GM23338 (cell line): ENCODE results near the gene COL8A1. TPM values are rescaled to one million over a fixed set of nuclear protein-coding genes. Genes with fewer than 3 reads are reported as not detected.

ENCODE experiments used
- ATAC-seq: fragments of 200-7000 bp; cut with Tn5 transposase; 3 replicates; pipeline ENCODE4 v1.9.1; 2020
- DNase-seq: peaks from one replicate; pipeline ENCODE4 v3.0.0-alpha.2; 2015; ENCODE audit warnings: low spot score
- H2AFZ ChIP-seq: fragments of 200-600 bp; sonication (generic); 2 replicates; pipeline ENCODE4 v1.8.0; 2016; ENCODE audit warnings: antibody characterized with exemption, mild to moderate bottlenecking, moderate library complexity
- H3F3A ChIP-seq: fragments of 200-600 bp; sonication (generic); replicated peaks from 2 replicates; pipeline ENCODE4 v1.8.0; 2017; ENCODE audit warnings: antibody characterized with exemption, mixed run types, low read depth
- H3K27ac ChIP-seq: fragments of 200-600 bp; sonication (generic); 2 replicates; pipeline ENCODE4 v1.6.1; 2016; ENCODE audit warnings: low read depth
- H3K27me3 ChIP-seq: fragments of 200-600 bp; sonication (generic); 2 replicates; pipeline ENCODE4 v1.8.0; 2016; ENCODE audit warnings: mild to moderate bottlenecking, mixed run types, moderate library complexity; ENCODE audit not compliant: insufficient read depth
- H3K36me3 ChIP-seq: fragments of 200-600 bp; sonication (generic); 2 replicates; pipeline ENCODE4 v1.8.0; 2016; ENCODE audit warnings: mild to moderate bottlenecking; ENCODE audit not compliant: insufficient read depth
- H3K4me1 ChIP-seq: fragments of 200-600 bp; sonication (generic); 2 replicates; pipeline ENCODE4 v1.8.0; 2016; ENCODE audit warnings: mild to moderate bottlenecking, moderate library complexity; ENCODE audit not compliant: insufficient read depth
- H3K4me2 ChIP-seq: fragments of 200-600 bp; sonication (generic); 2 replicates; pipeline ENCODE4 v1.7.1; 2017; ENCODE audit warnings: mixed run types
- H3K4me3 ChIP-seq: fragments of 200-600 bp; sonication (generic); 2 replicates; pipeline ENCODE4 v1.6.1; 2016; ENCODE audit warnings: mixed run types
- H3K79me2 ChIP-seq: fragments of 200-600 bp; sonication (generic); replicated peaks from 2 replicates; pipeline ENCODE4 v1.8.0; 2017; ENCODE audit warnings: mild to moderate bottlenecking; ENCODE audit not compliant: insufficient read depth
- H3K9me2 ChIP-seq: fragments of 200-600 bp; sonication (generic); 2 replicates; pipeline ENCODE4 v1.8.0; 2017; ENCODE audit not compliant: insufficient read depth
- H4K20me1 ChIP-seq: fragments of 200-600 bp; sonication (generic); replicated peaks from 2 replicates; pipeline ENCODE4 v1.8.0; 2017; ENCODE audit warnings: mild to moderate bottlenecking; ENCODE audit not compliant: insufficient read depth
- H3K27ac Mint-ChIP-seq: 2 replicates; pipeline ENCODE4 v1.8.0; 2020; ENCODE audit warnings: inconsistent platforms, mild to moderate bottlenecking, moderate library complexity, mixed read lengths
- H3K27me3 Mint-ChIP-seq: 3 replicates; pipeline ENCODE4 v1.8.0; 2022; ENCODE audit warnings: low read depth, mild to moderate bottlenecking, moderate library complexity, mixed read lengths, inconsistent platforms; ENCODE audit not compliant: insufficient read depth, poor library complexity
- H3K36me3 Mint-ChIP-seq: 3 replicates; pipeline ENCODE4 v1.8.0; 2021; ENCODE audit warnings: low read depth, mild to moderate bottlenecking, inconsistent platforms, moderate library complexity, mixed read lengths
- H3K4me1 Mint-ChIP-seq: 3 replicates; pipeline ENCODE4 v1.8.0; 2020; ENCODE audit warnings: mild to moderate bottlenecking, inconsistent platforms, mixed read lengths
- H3K4me3 Mint-ChIP-seq: 3 replicates; pipeline ENCODE4 v1.8.0; 2021; ENCODE audit warnings: moderate library complexity, mild to moderate bottlenecking, inconsistent platforms, mixed read lengths
- H3K9me3 Mint-ChIP-seq: 3 replicates; pipeline ENCODE4 v1.8.0; 2020; ENCODE audit warnings: moderate library complexity, mild to moderate bottlenecking, inconsistent platforms, mixed read lengths
- CREB1 ChIP-seq: fragments of 250-450 bp; sonication (Bioruptor Pico); IDR thresholded peaks from 2 replicates; pipeline ENCODE4 v1.5.0; 2020; ENCODE audit warnings: low read depth, mild to moderate bottlenecking, moderate library complexity
- CTCF ChIP-seq, 2 experiments: fragments of 200-600 bp in 1 of 2; sonication (generic) in 1 of 2; conservative IDR thresholded peaks; 2 replicates each; pipeline versions ENCODE4 v1.5.1 to v1.6.1; 2016 to 2017; ENCODE audit warnings: antibody characterized with exemption in 2 of 2, low read depth in 2 of 2, mild to moderate bottlenecking in 2 of 2, moderate library complexity in 1 of 2
- ETS1 ChIP-seq: IDR thresholded peaks from 2 replicates; pipeline ENCODE4 v1.6.1; 2016; ENCODE audit warnings: antibody characterized with exemption
- EZH2 ChIP-seq: fragments of 200-600 bp; sonication (generic); IDR thresholded peaks from one replicate; pipeline ENCODE4 v1.8.0; 2017; ENCODE audit warnings: antibody characterized with exemption, mild to moderate bottlenecking, low read depth; ENCODE audit not compliant: unreplicated experiment
- EZH2phosphoT487 ChIP-seq: fragments of 200-600 bp; sonication (generic); IDR thresholded peaks from one replicate; pipeline ENCODE4 v1.8.1; 2018; ENCODE audit warnings: antibody characterized with exemption; ENCODE audit not compliant: unreplicated experiment
- JUNB ChIP-seq: IDR thresholded peaks from one replicate; pipeline ENCODE4 v1.6.1; 2016; ENCODE audit warnings: antibody characterized with exemption; ENCODE audit not compliant: unreplicated experiment
- NANOG ChIP-seq: IDR thresholded peaks from 2 replicates; pipeline ENCODE4 v1.6.1; 2016; ENCODE audit warnings: antibody characterized with exemption, borderline replicate concordance
- POLR2AphosphoS5 ChIP-seq: IDR thresholded peaks from 2 replicates; pipeline ENCODE4 v1.6.1; 2016; ENCODE audit warnings: antibody characterized with exemption, low read depth
- STAT1 ChIP-seq: IDR thresholded peaks from one replicate; pipeline ENCODE4 v1.6.1; 2016; ENCODE audit warnings: antibody characterized with exemption; ENCODE audit not compliant: unreplicated experiment
- ZNF114 ChIP-seq: fragments of 250-450 bp; sonication (Bioruptor Pico); IDR thresholded peaks from 2 replicates; pipeline ENCODE4 v1.5.0; 2020; ENCODE audit warnings: mild to moderate bottlenecking, moderate library complexity
- ZNF331 ChIP-seq: fragments of 250-450 bp; sonication (Bioruptor Pico); IDR thresholded peaks from 2 replicates; pipeline ENCODE4 v1.5.0; 2020; ENCODE audit warnings: low read depth, mild to moderate bottlenecking, moderate library complexity
- ZNF462 ChIP-seq: fragments of 250-450 bp; sonication (Bioruptor Pico); IDR thresholded peaks from 2 replicates; pipeline ENCODE4 v1.5.0; 2020; ENCODE audit warnings: mild to moderate bottlenecking, moderate library complexity
- polyA plus RNA-seq: library from polyadenylated mRNA; unstranded; fragments of >200 nt; fragmentation: Nextera tagmentation; extraction: Ambion mirVana; gene quantifications from 2 replicates; pipeline ENCODE4 v1.2.1, GENCODE V29; 2016
- total RNA-seq: library from RNA; depleted of rRNA; stranded (reverse); fragments of >200 nt; shearing (Covaris generic); gene quantifications from 2 replicates; pipeline ENCODE4 v1.2.3, GENCODE V29; 2014

Gene COL8A1
- total and polyA plus RNA-seq, 2 experiments from 2014 or later: 0.26 to 0.97 TPM

DNA sequence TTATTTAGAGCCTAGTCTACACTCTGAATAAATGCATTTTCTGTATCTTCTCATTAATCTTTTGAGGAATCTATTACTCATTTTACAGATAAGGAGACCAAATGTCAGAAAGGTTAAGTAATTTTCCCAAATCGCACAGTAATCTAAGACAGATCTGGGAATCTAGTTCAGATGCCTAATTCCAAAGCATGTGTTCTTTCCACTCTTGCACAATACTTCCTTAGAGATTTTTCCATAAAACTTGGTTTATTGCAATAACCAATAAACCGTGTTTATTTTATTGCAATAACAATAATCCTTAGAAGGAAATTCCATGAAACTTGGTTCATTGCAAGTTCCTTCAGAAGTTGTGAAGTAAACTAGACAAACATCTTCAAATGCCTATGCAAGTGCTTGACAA is 17.4 kb upstream of the COL8A1 start:
- Histone ChIP-seq H2AFZ (no peak overlapping the region), H3K4me2 (no peak overlapping the region), H3K4me1 (no peaks in the 10 kb centered on the region), H3K4me3 (no peak overlapping the region), H3K36me3 (no peaks in the 10 kb centered on the region), H4K20me1 (no peaks in the 10 kb centered on the region), H3K79me2 (no peaks in the 10 kb centered on the region), H3K27me3 (no peaks in the 10 kb centered on the region), H3K9me2 (peaks cover 8% of the 10 kb centered on the region), H3F3A (no peaks in the 10 kb centered on the region), H3K27ac (no peak overlapping the region)
- DNase-seq (no peak), ATAC-seq (no peak)
- TF ChIP-seq CREB1 (CRISPR knock-in tag): no peak
- Mint-ChIP-seq H3K4me3 (no peak overlapping the region), H3K4me1 (no peaks in the 10 kb centered on the region; the same call in 2 of the 3 replicates), H3K9me3 (no peaks in the 10 kb centered on the region), H3K36me3 (no peaks in the 10 kb centered on the region), H3K27ac (no peak overlapping the region), H3K27me3 (peaks cover 2% of the 10 kb centered on the region)

GRCh38 chr3:99624496-99625236 is 13.7 kb upstream of the COL8A1 start:
- Histone ChIP-seq H3K4me1 (no peaks in the 10 kb centered on the region), H3K79me2 (no peaks in the 10 kb centered on the region), H3K36me3 (no peaks in the 10 kb centered on the region), H2AFZ (no peak overlapping the region), H3F3A (no peaks in the 10 kb centered on the region), H3K4me3 (no peak overlapping the region), H3K27me3 (no peaks in the 10 kb centered on the region), H3K27ac (no peak overlapping the region), H3K4me2 (no peak overlapping the region), H3K9me2 (peaks cover 8% of the 10 kb centered on the region), H4K20me1 (no peaks in the 10 kb centered on the region)
- H3K27me3 Mint-ChIP-seq: no peaks in the 10 kb centered on the region
- ATAC-seq (no peak), DNase-seq (no peak)
- H3K27ac Mint-ChIP-seq: no peak overlapping the region
- no peaks in the 10 kb centered on the region for H3K9me3 Mint-ChIP-seq
- no peaks in the 10 kb centered on the region; the same call in 2 of the 3 replicates for H3K4me1 Mint-ChIP-seq
- H3K36me3 Mint-ChIP-seq: no peaks in the 10 kb centered on the region
- no peak overlapping the region for H3K4me3 Mint-ChIP-seq
- TF ChIP-seq EZH2 (no peak), ZNF114 (CRISPR knock-in tag) (no peak), POLR2AphosphoS5 (no peak), NANOG (no peak), ZNF331 (CRISPR knock-in tag) (no peak), ETS1 (no peak), STAT1 (no peak), EZH2phosphoT487 (no peak), ZNF462 (CRISPR knock-in tag) (no peak), JUNB (no peak), CTCF (conservative IDR thresholded peaks at IDR 0.05; ENCODE audit: low read depth in 2 of 2) (no peak)
